ENCODE measurements around the gene BDH1.

- no peak for TF ChIP-seq CTCF (CRISPR knock-in tag; IDR thresholded peaks at IDR 0.05)
- no peak for TF ChIP-seq SP1 (IDR thresholded peaks at IDR 0.05)
- TF ChIP-seq SP1 (CRISPR knock-in tag; IDR thresholded peaks at IDR 0.05): no peak
- no peak for TF ChIP-seq EP300 (IDR thresholded peaks at IDR 0.05; ENCODE audit: low read depth in 2 of 2, low read length in 2 of 2)
- no peak for TF ChIP-seq EP300 (CRISPR knock-in tag; IDR thresholded peaks at IDR 0.05; ENCODE audit: borderline replicate concordance)
- TF ChIP-seq HNF4A (CRISPR knock-in tag; IDR thresholded peaks at IDR 0.05): no peak
Observed at GRCh38 chr3:197475997-197476525, 79.7 kb downstream of the BDH1 start.
